NT2/D1 (cell line): Measurements from ENCODE around the gene PSMG4.

Experiments
- SUZ12 ChIP-seq: IDR thresholded peaks from 2 replicates; pipeline ENCODE4 v1.6.1; 2011; ENCODE audit not compliant: insufficient read length, insufficient read depth; ENCODE audit errors: extremely low read depth
- YY1 ChIP-seq: IDR thresholded peaks from 2 replicates; pipeline ENCODE4 v1.6.1; 2011; ENCODE audit not compliant: insufficient read length, insufficient read depth
- ZNF274 ChIP-seq: IDR thresholded peaks from 2 replicates; pipeline ENCODE4 v1.6.1; 2011; ENCODE audit warnings: mild to moderate bottlenecking, low read depth, low read length

GRCh38 chr6:3297006-3297405 is 38.3 kb downstream of the PSMG4 start:
- no peak for TF ChIP-seq YY1
- TF ChIP-seq SUZ12: no peak
- no peak for TF ChIP-seq ZNF274
